ENCODE measurements around the gene MAN1A2. TPM values are rescaled to one million over a fixed set of nuclear protein-coding genes. Genes with fewer than 3 reads are reported as not detected.

Gene MAN1A2
- total RNA-seq, 1 experiment from 2014 or later, result 46.5 TPM

- DNase-seq (ENCODE audit: low read depth), result no peak
These were observed 126.7 kb downstream of the MAN1A2 start for GRCh38 chr1:117493906-117494305.

GRCh38 chr1:117495068-117495467, 127.8 kb downstream of the MAN1A2 start:
- DNase-seq (ENCODE audit: low read depth), result no peak

DNA sequence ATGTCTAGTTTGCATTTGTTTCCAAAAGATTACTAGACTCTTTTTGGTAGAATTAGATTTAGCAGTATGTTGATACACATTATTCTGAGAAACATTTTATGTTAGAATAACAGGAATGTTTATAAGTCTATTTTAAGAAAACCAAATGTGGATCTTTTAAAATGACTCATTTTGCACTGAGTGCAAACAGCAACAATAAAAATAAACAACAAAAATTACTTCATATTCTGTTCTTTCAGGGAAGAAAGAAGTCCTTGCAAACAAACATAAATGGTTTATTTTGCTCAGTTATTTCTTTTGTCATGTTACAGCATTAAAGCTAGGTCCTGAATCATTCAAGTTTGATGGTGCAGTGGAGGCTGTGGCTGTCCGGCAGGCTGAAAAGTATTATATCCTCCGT, 131.8 kb downstream of the MAN1A2 start:
- no peak for DNase-seq (ENCODE audit: low read depth)

DNA sequence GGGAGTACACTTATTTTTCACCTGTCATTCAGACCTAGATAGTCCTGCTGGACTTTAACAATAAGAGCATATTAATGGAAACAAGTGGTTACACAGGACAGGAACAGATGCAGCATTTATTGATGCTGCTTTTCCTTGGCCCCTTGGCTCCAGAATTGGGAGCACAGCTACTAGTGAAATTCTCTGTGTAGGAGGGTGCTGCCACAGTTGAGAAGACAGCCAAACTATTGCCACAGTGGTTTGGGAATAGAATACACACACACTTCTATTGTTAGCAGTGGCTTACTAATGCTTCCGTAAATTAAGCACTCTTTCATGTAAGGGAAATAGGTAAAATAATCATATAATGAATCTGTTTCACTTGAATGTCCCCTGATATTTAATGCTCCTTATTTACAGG, 133.3 kb downstream of the MAN1A2 start:
- DNase-seq (ENCODE audit: low read depth), result no peak

DNA sequence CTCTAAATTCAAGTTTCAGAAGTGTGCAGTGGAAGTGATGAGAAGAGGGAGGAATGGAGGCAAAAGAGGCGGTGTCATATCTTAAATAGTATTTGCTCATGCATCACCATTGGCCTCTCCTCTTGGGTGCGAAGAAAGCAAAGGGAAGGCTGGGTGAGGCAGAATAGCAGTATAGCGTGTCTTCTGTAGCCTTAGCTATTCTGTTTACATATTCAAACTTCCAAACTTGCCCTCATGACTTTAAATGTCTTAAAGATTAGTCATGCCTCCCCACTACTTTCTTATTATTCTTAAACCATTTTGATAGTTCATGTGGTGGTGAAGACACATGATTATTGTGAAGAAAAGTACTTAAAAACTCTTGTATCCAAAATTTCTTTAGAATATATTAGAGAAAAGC, 134.0 kb downstream of the MAN1A2 start:
- peak; percentile 4 for DNase-seq (ENCODE audit: low read depth)

GRCh38 chr1:117511273-117511672, 144.0 kb downstream of the MAN1A2 start:
- DNase-seq (ENCODE audit: low read depth), result no peak

DNA sequence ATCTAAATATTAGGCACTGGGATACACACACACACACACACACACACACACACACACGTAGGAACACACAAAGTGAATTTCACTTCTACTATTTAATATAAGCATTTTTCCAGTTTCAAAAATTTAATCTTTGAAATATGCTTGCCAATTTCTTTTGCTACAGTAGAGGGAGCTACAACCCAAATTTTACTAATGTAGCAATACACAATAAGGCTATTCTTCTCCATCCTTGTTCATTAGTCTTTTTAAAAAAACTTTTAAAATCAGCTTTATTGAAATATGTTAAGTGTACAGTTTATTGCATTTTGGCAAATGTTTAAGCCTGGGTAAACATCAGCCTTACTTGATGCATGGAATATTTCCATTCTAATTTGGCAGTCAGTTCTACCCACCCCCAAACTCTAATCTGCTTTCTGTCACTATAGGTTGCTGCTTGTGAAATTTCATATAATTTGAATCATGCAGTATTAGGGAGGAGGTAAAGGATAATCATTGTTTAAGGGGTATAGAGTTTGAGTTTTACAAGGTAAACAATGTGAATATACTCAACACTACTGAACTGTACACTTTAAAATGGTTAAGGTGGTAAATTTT, 145.6 kb downstream of the MAN1A2 start:
- no peak for DNase-seq (ENCODE audit: low read depth)

- DNase-seq (ENCODE audit: low read depth), result no peak
These were observed 155.9 kb downstream of the MAN1A2 start for GRCh38 chr1:117523111-117523510.

- no peak for DNase-seq (ENCODE audit: low read depth)
These were observed 159.8 kb downstream of the MAN1A2 start for GRCh38 chr1:117527074-117527473.

DNA sequence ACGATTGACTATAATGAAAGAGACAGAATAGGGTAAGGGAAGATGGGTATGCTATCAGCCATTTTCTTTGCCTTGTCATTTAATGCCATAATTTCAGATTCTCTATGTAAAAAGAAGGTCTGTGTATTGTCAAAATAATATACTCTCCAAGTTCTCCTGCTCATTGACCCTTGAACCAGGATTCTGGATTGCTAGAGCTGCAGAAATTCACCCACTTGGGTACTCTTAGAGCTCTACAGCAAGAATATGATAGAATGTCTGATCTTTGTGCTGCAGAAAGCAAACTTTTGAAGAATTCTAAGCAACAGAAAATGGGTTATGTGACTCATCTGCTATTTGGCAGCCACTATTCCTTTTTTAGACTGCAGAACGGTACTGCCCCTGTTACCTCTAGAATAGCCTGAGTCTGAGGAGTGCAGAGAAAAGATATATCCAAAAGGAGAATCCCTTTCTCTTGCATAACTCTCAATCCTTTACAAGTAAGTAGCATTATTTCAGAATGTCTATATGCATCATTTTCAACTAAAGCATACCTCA, 160.4 kb downstream of the MAN1A2 start:
- no peak for DNase-seq (ENCODE audit: low read depth)

DNA sequence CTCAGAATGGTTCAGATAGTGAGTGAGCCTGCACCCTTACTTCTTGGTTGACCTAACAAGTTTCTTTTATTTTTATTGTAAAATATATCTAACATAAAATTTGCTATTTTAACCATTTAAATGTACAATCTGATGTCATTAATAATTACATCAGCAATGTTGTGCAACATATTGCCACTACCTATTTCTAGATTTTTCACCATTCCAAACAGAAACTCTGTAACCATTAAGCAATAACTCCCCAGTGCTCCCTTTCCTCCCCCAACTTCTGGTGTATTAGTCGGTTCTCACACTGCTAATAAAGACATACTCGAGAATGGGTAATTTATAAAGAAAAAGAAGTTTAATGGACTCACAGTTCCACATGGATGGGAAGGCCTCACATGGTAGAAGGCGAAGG, 162.4 kb downstream of the MAN1A2 start:
- no peak for DNase-seq (ENCODE audit: low read depth)

DNA sequence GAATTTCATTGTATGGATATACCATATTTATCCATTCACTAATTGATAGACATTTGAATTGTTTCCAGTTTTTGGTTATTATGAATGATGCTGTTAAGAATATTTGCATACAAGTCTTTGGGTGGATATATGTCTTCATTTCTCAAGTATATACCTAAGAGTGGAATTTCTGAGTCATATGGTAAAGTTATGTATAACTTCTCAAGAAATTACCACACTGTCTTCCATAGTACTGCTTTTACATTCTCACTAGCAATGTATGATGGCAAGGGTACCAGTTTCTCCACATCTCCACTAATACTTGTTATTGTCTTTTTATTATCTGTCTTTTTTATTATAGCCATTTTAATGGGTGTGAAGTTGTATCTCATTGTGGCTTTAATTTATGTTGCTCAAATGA, 164.0 kb downstream of the MAN1A2 start:
- no peak for DNase-seq (ENCODE audit: low read depth)

- peak; percentile 67 for DNase-seq (ENCODE audit: low read depth)
These were observed 167.8 kb downstream of the MAN1A2 start for GRCh38 chr1:117534995-117535467.

GRCh38 chr1:117535821-117536220, 168.6 kb downstream of the MAN1A2 start:
- DNase-seq (ENCODE audit: low read depth), result no peak

- DNase-seq (ENCODE audit: low read depth), result peak; percentile 26
These were observed 170.2 kb downstream of the MAN1A2 start for GRCh38 chr1:117537291-117537920.

- DNase-seq (ENCODE audit: low read depth), result no peak
These were observed 173.3 kb downstream of the MAN1A2 start for GRCh38 chr1:117540532-117540931.

DNA sequence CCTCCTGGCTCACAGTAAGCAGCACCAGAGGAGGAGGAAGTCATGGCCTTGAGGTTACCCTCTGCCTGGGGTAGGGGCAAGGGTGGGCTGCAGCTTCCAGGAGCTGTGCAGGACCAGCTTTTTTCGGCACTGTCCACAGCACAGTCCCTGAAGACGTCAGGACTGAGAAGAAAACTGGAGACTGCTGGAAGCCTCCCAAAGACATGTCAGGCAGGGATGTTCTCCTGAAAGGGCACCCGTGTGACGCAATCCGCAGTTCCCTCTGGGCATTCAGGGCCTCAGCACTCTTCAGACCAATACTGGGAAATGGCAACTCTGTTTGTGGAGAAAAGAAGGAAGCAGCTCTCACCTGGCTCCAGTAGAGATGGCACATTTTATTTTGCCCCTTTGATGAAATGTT, 173.8 kb downstream of the MAN1A2 start:
- DNase-seq (ENCODE audit: low read depth), result no peak

GRCh38 chr1:117541585-117541984, 174.3 kb downstream of the MAN1A2 start:
- DNase-seq (ENCODE audit: low read depth), result no peak

DNA sequence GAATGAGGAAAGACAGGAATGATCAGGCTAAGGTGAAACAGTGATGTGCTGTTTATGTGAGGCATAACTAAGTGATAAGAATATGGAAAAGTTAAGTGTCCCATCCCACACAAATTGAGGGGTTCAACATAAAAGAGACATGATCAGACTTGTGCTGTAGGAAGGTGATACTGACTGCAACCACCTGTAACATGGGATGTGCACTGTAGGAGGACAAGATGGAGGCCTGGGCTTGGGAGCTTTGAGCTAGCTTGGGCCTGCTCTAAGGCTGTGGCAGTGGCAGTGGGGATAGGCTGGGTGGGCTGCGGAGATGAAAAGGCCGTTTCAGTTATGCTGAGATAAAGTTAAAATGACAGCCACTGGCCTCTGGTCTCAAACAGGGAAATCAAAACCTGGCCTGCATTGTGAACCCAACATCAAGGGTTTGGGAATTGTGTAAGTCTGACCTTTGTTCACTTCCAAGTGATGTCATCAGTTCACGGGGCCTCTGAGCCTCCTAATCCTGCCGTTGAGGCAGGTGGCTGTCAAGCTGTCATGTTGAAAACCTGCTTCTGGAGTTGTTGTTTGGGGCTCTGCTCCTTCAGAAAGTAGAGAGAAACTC, 177.4 kb downstream of the MAN1A2 start:
- DNase-seq (ENCODE audit: low read depth), result no peak

DNA sequence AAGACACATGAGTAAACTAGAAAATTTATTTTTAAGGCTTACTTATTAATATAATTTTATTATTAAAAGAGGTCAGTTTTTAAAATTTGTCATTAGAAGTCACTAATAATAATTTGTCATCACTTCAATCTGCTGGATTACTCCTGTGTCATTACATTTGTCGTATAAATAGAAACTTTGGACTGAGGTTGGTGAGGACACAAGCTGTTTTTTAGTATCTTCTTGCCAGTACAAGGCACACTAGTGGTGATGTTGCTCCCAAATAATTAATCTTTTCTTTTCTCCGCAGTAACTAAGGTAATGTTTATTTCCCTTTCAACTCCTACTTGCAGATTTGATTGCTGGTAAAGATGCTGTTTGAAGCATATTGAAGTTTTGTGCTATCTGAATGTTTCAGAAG, 179.2 kb downstream of the MAN1A2 start:
- no peak for DNase-seq (ENCODE audit: low read depth)

DNA sequence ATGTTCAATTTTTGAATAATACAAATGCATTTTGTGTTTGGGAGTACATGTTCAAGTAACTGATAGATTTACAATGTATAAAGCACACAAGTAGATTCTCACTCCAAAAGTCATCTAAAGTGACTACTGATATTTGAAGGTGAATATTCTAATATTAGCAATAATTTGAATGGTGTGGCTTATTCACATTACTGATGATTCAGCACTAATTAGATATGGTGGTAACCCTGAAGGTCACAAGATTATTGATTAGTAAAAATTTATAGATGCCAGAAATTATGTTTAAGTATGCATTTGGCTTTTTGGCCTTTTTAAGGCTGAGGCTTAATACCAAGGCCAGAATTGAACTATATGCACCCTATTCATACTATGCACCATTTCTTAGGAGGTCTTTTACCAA, 186.2 kb downstream of the MAN1A2 start:
- no peak for DNase-seq (ENCODE audit: low read depth)

GRCh38 chr1:117555806-117556205, 188.6 kb downstream of the MAN1A2 start:
- DNase-seq (ENCODE audit: low read depth), result no peak

GRCh38 chr1:117556341-117556740, 189.1 kb downstream of the MAN1A2 start:
- DNase-seq (ENCODE audit: low read depth), result no peak
